Body of pancreas (tissue), 4 donors: ENCODE data around the gene BICRAL.

Source experiments
- CTCF ChIP-seq, 7 experiments: fragments of 450-650 bp in 4 of 7; fragments of 200-600 bp in 3 of 7; sonication (generic) in 3 of 7; IDR thresholded peaks; one replicate each; pipeline ENCODE4 v1.5.1; 2016 to 2019; ENCODE audit warnings: antibody characterized with exemption in 7 of 7
- POLR2A ChIP-seq, 3 donors: fragments of 450-650 bp; IDR thresholded peaks; one replicate each; pipeline ENCODE4 v1.6.1; 2016; ENCODE audit warnings: antibody characterized with exemption in 3 of 3, mild to moderate bottlenecking in 2 of 3

DNA sequence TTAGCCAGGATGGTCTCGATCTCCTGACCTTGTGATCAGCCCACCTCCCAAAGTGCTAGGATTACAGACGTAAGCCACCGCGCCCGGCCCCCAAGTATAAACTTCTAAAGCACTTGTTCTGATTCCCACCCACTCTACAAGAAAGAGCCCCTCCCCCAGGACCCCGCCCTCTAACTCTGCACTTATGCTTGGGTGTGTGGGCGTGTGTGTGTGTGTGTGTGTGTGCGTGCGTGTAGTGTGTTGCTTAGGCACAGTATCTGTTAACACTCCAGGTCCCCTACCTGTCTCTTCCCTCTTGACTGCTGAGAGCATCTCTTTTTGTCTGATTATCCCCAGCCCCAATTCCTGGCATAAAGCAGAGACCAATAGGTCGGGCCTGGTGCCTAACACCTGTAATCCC lies 128.0 kb downstream of the BICRAL start:
- TF ChIP-seq POLR2A (IDR thresholded peaks at IDR 0.05), result no peak
- no peak for TF ChIP-seq CTCF (IDR thresholded peaks at IDR 0.05)
